Thyroid gland (tissue), 4 donors: ENCODE data around the gene DOCK1.

ENCODE experiments used
- CTCF ChIP-seq, 6 experiments: fragments of 200-600 bp in 3 of 6; fragments of 450-650 bp in 3 of 6; sonication (generic) in 3 of 6; IDR thresholded peaks; one replicate each; pipeline ENCODE4 v1.5.1; 2016 to 2019; ENCODE audit warnings: antibody characterized with exemption in 6 of 6, mild to moderate bottlenecking in 2 of 6, inconsistent platforms in 1 of 6, moderate library complexity in 1 of 6
- POLR2A ChIP-seq, 2 donors: fragments of 450-650 bp; IDR thresholded peaks; one replicate each; pipeline ENCODE4 v1.6.1; 2017; ENCODE audit warnings: antibody characterized with exemption in 2 of 2, mild to moderate bottlenecking in 2 of 2, moderate library complexity in 1 of 2

GRCh38 chr10:127496035-127496434 lies 590.8 kb downstream of the DOCK1 start:
- TF ChIP-seq CTCF (IDR thresholded peaks at IDR 0.05) (no peak), POLR2A (IDR thresholded peaks at IDR 0.05) (no peak)
